ENCODE measurements around the gene RIN3. TPM values are rescaled to one million over a fixed set of nuclear protein-coding genes. Genes with fewer than 3 reads are reported as not detected.

RIN3 gene
- 3.9 and 4.1 TPM in 2 replicates for total RNA-seq

GRCh38 chr14:92513204-92513965 lies at the start of gene RIN3:
TSS of gene RIN3 (plus strand) at chr14:92513781. CDS start at chr14:92513933, 152 bp downstream.

Other genes starting within 250 kb of the RIN3 start
- 0.09 and 0.11 TPM in 2 replicates for gene SLC24A4, start 190.6 kb upstream of the RIN3 start, total RNA-seq
- 154 and 215 TPM in 2 replicates for gene LGMN, start 234.8 kb downstream of the RIN3 start, total RNA-seq

All from dermis lymphatic vessel endothelial cell (primary cell).